ENCODE data around the gene HSD11B1.

The HSD11B1 gene

DNA sequence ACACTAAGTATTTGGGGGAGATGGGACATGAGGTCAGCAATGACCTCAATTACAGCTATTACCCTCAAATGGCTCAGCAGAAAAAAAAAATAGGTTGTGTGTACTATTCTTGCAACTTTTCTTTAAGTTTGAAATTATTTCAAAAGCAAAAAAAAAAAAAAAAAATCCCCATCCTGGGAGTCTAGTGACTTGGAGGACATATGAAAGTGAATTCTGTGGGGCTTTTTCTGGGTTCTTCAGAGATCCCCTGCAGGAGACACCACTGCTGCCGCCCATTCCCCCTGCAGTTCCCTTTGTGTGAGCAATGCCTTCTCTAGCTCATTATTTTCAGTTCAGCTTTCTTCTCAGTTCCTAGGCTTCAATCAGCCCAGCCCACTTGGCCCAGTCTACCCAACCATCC is 16.7 kb downstream of the HSD11B1 start:
- Histone ChIP-seq H3K9me3 (no peaks in the 10 kb centered on the region), H3K4me1 (no peaks in the 10 kb centered on the region), H4K20me1 (no peaks in the 10 kb centered on the region), H3K27ac (no peak overlapping the region), H3K9ac (no peak overlapping the region), H3K27me3 (no peaks in the 10 kb centered on the region), H3K4me2 (no peak overlapping the region), H3K4me3 (no peak overlapping the region), H3K36me3 (no peaks in the 10 kb centered on the region)
- TF ChIP-seq Cebpa-rat (IDR thresholded peaks at IDR 0.05): no peak

DNA sequence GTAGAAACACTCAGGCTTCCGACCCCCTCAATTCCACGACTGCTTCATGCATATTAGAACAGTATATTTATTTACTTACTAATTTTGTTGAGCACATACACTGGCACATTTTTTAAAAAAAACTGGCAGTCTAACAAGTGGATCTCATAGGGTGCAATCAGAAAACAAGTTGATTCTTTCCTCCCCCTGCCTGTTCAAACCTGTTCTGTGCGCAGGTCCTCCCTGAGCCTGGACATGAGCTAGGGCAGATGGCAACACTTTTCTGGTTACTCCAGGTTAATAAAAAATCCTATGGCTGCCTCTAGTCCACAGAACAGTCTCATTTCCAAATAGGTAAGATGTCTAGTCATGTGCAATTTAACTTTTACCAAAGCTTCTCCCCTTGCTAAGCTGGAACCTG is 18.6 kb downstream of the HSD11B1 start:
- no peak overlapping the region for H3K9ac ChIP-seq
- no peak for TF ChIP-seq Cebpa-rat (IDR thresholded peaks at IDR 0.05)

DNA sequence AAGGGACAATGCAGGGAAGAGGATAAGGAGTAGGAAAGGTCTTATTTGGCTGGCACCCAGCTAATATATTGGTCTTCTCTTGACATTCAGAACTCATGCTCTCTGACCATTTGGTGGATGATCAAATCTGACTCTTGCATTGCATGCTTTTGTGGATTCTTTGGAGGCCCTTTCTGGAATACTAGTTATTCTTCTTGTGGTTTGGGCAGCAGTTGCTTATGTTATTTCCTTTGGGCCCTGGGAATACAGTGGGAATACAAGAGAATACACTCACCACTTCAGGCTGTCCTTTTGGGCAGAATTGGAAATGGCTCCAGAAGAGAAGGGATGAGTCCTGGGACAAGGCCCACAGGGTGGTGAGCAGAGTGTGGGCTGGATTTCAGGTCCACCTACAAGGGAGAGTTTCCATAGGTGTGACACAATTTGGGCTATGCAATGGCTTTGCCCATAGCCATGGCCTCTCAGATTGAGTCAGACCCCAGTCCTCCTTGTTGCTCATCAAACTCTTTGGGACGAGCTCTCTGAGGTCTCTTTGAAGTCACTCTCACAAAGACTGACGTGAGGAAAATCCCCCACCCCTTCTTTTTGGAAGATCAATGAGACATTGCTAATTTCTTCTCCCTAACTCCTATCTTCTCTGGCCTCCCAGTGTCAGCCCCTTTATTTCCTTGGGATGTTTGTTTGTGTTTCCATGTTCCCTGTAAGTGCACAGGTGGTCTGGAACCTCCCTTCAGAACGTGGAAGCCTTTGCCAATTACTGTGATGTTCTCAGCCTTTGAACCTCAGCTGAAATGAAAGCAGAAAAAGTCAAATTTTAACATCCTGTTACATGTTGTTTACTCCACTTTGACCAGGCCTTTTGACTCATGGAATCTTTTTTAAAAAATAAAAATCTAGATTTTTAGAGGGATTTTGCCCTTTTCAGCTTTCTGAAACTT is 19.4 kb downstream of the HSD11B1 start:
- Histone ChIP-seq H4K20me1 (no peaks in the 10 kb centered on the region), H3K9ac (no peak overlapping the region), H3K4me2 (no peak overlapping the region), H3K4me1 (no peaks in the 10 kb centered on the region), H3K27ac (no peak overlapping the region), H3K36me3 (no peaks in the 10 kb centered on the region), H3K27me3 (no peaks in the 10 kb centered on the region), H3K4me3 (no peak overlapping the region), H3K9me3 (no peaks in the 10 kb centered on the region)
- no peak for TF ChIP-seq Cebpa-rat (IDR thresholded peaks at IDR 0.05)

More for the DNA sequence above, 18.6 kb downstream of the HSD11B1 start:
- Histone ChIP-seq H3K4me3 (no peak overlapping the region), H3K9me3 (no peaks in the 10 kb centered on the region), H3K27ac (no peak overlapping the region), H3K4me1 (no peaks in the 10 kb centered on the region), H3K4me2 (no peak overlapping the region), H3K27me3 (no peaks in the 10 kb centered on the region), H4K20me1 (no peaks in the 10 kb centered on the region), H3K36me3 (no peaks in the 10 kb centered on the region)

DNA sequence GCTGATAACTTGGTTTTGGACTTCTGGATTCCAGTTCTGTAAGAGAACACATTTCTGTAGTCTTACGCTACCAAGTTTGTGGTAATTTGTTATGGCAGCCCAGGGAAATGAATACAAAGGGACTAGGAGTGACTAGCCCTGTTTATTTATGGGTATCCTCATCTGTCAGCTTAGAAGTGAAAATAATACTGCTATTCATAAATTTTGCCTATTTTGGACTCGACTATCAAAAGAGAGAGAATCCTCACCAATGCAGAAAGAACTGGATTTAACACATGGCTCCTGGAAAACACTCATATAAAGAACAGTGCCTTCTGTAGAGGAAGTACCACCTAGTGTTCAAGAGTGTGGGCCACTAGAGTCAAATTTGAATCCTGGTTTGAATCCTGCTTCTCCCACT is 22.6 kb downstream of the HSD11B1 start:
- Histone ChIP-seq H3K4me1 (no peaks in the 10 kb centered on the region), H3K9me3 (no peaks in the 10 kb centered on the region), H3K9ac (no peak overlapping the region), H3K27me3 (no peaks in the 10 kb centered on the region), H3K36me3 (no peaks in the 10 kb centered on the region), H3K27ac (no peak overlapping the region), H3K4me2 (no peak overlapping the region), H4K20me1 (no peaks in the 10 kb centered on the region), H3K4me3 (no peak overlapping the region)
- no peak for TF ChIP-seq Cebpa-rat (IDR thresholded peaks at IDR 0.05)

DNA sequence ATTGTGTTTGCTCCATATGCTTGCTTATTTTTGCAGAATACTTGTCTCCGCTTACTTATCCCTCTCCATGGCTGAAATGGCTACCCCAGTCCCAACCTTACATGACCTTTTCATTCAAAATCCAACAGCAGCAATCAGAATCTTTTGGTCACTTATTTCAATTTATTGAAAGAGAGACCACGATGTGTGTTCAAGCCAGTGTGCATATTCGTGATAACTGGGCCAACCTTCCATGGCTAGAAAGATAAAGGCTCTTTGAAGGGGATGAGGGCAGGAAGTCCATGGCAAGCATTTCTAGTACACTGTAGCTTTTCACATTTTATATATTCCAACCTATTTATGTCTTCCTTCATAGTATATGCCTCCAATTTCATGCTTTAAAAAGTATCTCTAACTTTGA is 23.1 kb downstream of the HSD11B1 start:
- Histone ChIP-seq H3K4me2 (no peak overlapping the region), H3K9me3 (no peaks in the 10 kb centered on the region), H3K4me3 (no peak overlapping the region), H3K27me3 (no peaks in the 10 kb centered on the region), H3K27ac (no peak overlapping the region), H4K20me1 (no peaks in the 10 kb centered on the region), H3K4me1 (no peaks in the 10 kb centered on the region), H3K36me3 (no peaks in the 10 kb centered on the region), H3K9ac (no peak overlapping the region)
- no peak for TF ChIP-seq Cebpa-rat (IDR thresholded peaks at IDR 0.05)

DNA sequence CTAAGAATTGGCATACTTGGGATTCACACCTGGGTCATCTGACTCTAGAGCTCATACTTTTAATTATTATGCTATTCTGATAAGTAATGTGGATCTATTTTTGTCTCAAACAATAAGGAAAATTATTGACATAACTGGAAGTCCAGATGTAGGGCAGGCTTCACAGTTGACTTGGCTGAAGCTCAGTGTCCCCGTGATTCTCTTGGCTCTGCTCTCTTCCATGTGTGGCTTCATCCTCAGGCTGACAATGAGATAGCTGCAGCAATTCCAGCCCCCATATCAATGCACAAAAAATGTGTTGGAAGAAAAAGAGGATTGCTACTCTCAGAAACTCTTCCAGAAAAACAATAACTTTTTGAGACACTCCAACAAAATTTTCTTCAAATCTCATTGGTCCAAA is 23.8 kb downstream of the HSD11B1 start:
- no peaks in the 10 kb centered on the region for H3K4me1 ChIP-seq
- no peak for TF ChIP-seq Cebpa-rat (IDR thresholded peaks at IDR 0.05)
- no peak overlapping the region for H3K9ac ChIP-seq
- no peaks in the 10 kb centered on the region for H3K36me3 ChIP-seq
- no peak overlapping the region for H3K4me2 ChIP-seq
- H3K27ac ChIP-seq: no peak overlapping the region
- H4K20me1 ChIP-seq: no peaks in the 10 kb centered on the region
- no peak overlapping the region for H3K4me3 ChIP-seq
- no peaks in the 10 kb centered on the region for H3K27me3 ChIP-seq
- no peaks in the 10 kb centered on the region for H3K9me3 ChIP-seq

DNA sequence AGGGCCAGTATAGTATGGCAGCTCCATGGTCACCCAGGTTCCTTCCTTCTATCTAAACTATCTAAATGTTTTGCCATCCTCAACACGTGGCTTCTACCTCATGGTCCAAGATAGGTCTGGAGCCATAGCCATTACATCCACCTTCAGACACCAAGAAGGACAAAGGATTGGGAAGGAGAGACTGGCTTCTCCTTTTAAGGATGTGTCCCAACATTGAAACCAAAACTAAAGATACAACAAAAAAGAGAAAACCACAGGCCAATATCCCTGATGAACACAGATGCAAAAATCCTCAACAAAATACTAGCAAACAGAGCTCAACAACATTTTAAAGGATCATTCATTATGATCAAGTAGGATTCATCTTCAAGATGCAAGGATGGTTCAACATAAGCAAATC is 24.8 kb downstream of the HSD11B1 start:
- Histone ChIP-seq H3K9ac (no peak overlapping the region), H3K9me3 (no peaks in the 10 kb centered on the region), H3K36me3 (no peaks in the 10 kb centered on the region), H3K4me2 (no peak overlapping the region), H3K4me3 (no peak overlapping the region), H4K20me1 (no peaks in the 10 kb centered on the region), H3K27ac (no peak overlapping the region), H3K27me3 (no peaks in the 10 kb centered on the region), H3K4me1 (peaks cover 4% of the 10 kb centered on the region; the same call in 1 of the 2 replicates)
- TF ChIP-seq Cebpa-rat (IDR thresholded peaks at IDR 0.05): no peak

DNA sequence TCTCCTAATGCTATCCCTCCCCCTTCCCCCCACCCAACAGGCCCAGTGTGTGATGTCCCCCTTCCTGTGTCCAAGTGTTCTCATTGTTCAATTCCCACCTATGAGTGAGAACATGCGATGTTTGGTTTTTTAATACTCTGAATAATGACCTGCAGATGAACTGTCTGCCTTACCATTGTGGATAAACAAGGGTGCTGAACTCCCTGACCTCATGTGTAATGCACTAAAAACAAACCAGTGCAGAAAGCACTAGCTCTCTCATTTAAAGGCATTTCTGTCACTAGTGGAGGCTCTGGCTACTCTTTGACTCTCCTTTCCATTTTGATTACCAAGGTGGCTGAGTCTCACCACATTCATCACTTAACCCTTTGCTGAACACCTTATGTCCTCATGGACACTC is 28.1 kb downstream of the HSD11B1 start:
- Histone ChIP-seq H3K9ac (no peak overlapping the region), H4K20me1 (no peaks in the 10 kb centered on the region), H3K9me3 (no peaks in the 10 kb centered on the region), H3K27me3 (no peaks in the 10 kb centered on the region), H3K4me3 (no peak overlapping the region), H3K36me3 (no peaks in the 10 kb centered on the region), H3K4me1 (peaks cover 6% of the 10 kb centered on the region; the same call in 1 of the 2 replicates), H3K27ac (no peak overlapping the region), H3K4me2 (no peak overlapping the region)
- TF ChIP-seq Cebpa-rat (IDR thresholded peaks at IDR 0.05): no peak

DNA sequence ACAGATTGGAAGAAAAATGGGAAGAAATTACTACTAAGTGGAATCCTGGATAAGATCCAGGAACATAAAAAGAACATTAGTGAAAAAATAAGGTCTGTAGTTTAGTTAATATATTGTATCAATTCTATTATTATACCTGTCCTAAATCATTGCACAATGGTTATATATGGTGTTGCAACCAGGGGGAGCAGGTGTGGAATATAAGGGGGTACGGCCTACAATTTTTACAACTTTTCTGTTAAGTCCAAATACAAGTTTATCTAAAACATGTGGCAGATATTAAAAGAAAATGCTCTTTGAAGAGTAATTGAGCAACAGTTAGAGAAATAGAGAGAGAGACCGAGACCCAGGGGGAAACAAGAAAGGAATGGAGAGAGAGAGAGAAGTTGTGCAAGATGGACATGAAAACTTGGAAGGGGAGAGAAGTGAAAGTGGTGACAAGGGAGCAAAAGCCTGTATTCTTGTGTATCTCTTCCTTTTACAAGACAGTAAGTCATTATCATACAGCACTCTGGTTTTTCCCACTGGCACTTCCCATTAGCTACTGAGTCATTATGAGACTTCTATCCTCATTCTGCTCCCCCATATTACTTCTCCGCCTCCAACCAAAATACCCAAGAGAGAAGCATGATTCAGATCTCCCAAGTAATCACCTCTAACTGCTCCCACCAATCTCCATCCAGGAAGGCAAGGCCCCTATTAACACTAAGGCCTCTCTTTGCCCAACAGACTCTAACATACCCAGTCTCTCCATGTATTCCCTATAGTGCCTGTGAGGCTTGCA is 29.0 kb downstream of the HSD11B1 start:
- TF ChIP-seq Cebpa-rat (IDR thresholded peaks at IDR 0.05): no peak
- Histone ChIP-seq H3K27ac (no peak overlapping the region), H3K9me3 (no peaks in the 10 kb centered on the region), H3K36me3 (no peaks in the 10 kb centered on the region), H3K9ac (no peak overlapping the region), H3K4me2 (no peak overlapping the region), H3K27me3 (no peaks in the 10 kb centered on the region), H3K4me1 (peaks cover 6% of the 10 kb centered on the region; the same call in 1 of the 2 replicates), H3K4me3 (no peak overlapping the region), H4K20me1 (no peaks in the 10 kb centered on the region)

Data from BLaER1 (cell line).